Astrocyte (in vitro differentiated cells and primary cell): ENCODE results near the gene ZBTB2. TPM values are rescaled to one million over a fixed set of nuclear protein-coding genes. Genes with fewer than 3 reads are reported as not detected.

Experiments used
- DNase-seq: peaks from one replicate; pipeline ENCODE4 v3.0.0-alpha.2; 2010; ENCODE audit warnings: low read depth
- FAIRE-seq: peaks from 2 replicates; lab custom pipeline; 2011; peaks lifted over from hg19 to GRCh38; lab: Jason Lieb, UNC
- H2AFZ ChIP-seq: 2 replicates; pipeline ENCODE4 v1.6.0; 2012; ENCODE audit warnings: low read depth, low read length, inconsistent platforms
- H3K27ac ChIP-seq: 2 replicates; pipeline ENCODE4 v1.5.1; 2011; ENCODE audit warnings: low read depth, low read length, inconsistent platforms
- H3K27me3 ChIP-seq: 2 replicates; pipeline ENCODE4 v1.6.0; 2011; ENCODE audit warnings: low read length, inconsistent platforms; ENCODE audit not compliant: insufficient read depth
- H3K36me3 ChIP-seq: 2 replicates; pipeline ENCODE4 v1.5.1; 2011; ENCODE audit warnings: low read length, inconsistent platforms; ENCODE audit not compliant: insufficient read depth
- H3K4me1 ChIP-seq: 2 replicates; pipeline ENCODE4 v1.5.1; 2011; ENCODE audit warnings: low read length, inconsistent platforms; ENCODE audit not compliant: insufficient read depth
- H3K4me2 ChIP-seq: 2 replicates; pipeline ENCODE4 v1.6.0; 2012; ENCODE audit warnings: low read length, inconsistent platforms
- H3K4me3 ChIP-seq: 2 replicates; pipeline ENCODE4 v1.5.1; 2011; ENCODE audit warnings: low read depth, mild to moderate bottlenecking, low read length, inconsistent platforms; ENCODE audit not compliant: insufficient read depth
- H3K79me2 ChIP-seq: 2 replicates; pipeline ENCODE4 v1.6.0; 2012; ENCODE audit warnings: mild to moderate bottlenecking, low read length, inconsistent platforms; ENCODE audit not compliant: insufficient read depth
- H3K9ac ChIP-seq: 2 replicates; pipeline ENCODE4 v1.6.0; 2012; ENCODE audit warnings: mild to moderate bottlenecking, low read length, inconsistent platforms
- H3K9me3 ChIP-seq: 2 replicates; pipeline ENCODE4 v1.5.1; 2012; ENCODE audit warnings: low read depth, mild to moderate bottlenecking, low read length, inconsistent platforms; ENCODE audit not compliant: insufficient read depth
- H4K20me1 ChIP-seq: 2 replicates; pipeline ENCODE4 v1.6.0; 2012; ENCODE audit warnings: low read length, inconsistent platforms; ENCODE audit not compliant: insufficient read depth
- H3K27ac Mint-ChIP-seq: one replicate; pipeline ENCODE4 v1.8.0; 2021; ENCODE audit warnings: mild to moderate bottlenecking, mixed read lengths; ENCODE audit not compliant: unreplicated experiment
- H3K27me3 Mint-ChIP-seq: one replicate; pipeline ENCODE4 v1.8.0; 2021; ENCODE audit warnings: low read depth, mixed read lengths; ENCODE audit not compliant: unreplicated experiment
- H3K36me3 Mint-ChIP-seq: one replicate; pipeline ENCODE4 v1.8.0; 2021; ENCODE audit warnings: low read depth, mixed read lengths; ENCODE audit not compliant: unreplicated experiment
- H3K4me1 Mint-ChIP-seq: one replicate; pipeline ENCODE4 v1.8.0; 2021; ENCODE audit warnings: low read depth, mixed read lengths; ENCODE audit not compliant: unreplicated experiment
- H3K4me3 Mint-ChIP-seq: one replicate; pipeline ENCODE4 v1.8.0; 2021; ENCODE audit warnings: mild to moderate bottlenecking, moderate library complexity, mixed read lengths; ENCODE audit not compliant: unreplicated experiment
- H3K9me3 Mint-ChIP-seq: one replicate; pipeline ENCODE4 v1.8.0; 2021; ENCODE audit warnings: mild to moderate bottlenecking, mixed read lengths; ENCODE audit not compliant: unreplicated experiment
- CTCF ChIP-seq: IDR thresholded peaks from 2 replicates; pipeline ENCODE4 v1.5.1; 2011; ENCODE audit warnings: low read depth, mild to moderate bottlenecking, inconsistent platforms, low read length, moderate library complexity; ENCODE audit not compliant: insufficient read depth
- EZH2 ChIP-seq: IDR thresholded peaks from 2 replicates; pipeline ENCODE4 v1.6.1; 2012; ENCODE audit warnings: mild to moderate bottlenecking, low read length, inconsistent platforms; ENCODE audit not compliant: insufficient read depth
- total RNA-seq: library from RNA; stranded (reverse); gene quantifications from 2 replicates; pipeline ENCODE4 v1.2.1, GENCODE V29; 2021

The ZBTB2 gene
- total RNA-seq, 1 donor from 2014 or later = 20.8 TPM

GRCh38 chr6:151409679-151410078 lies 18.3 kb upstream of the ZBTB2 start:
- Mint-ChIP-seq H3K9me3 (peaks cover 3% of the 10 kb centered on the region), H3K4me3 (no peak overlapping the region), H3K4me1 (no peaks in the 10 kb centered on the region), H3K36me3 (peaks cover 38% of the 10 kb centered on the region), H3K27me3 (no peaks in the 10 kb centered on the region), H3K27ac (no peak overlapping the region)
- H3K27ac ChIP-seq = no peak overlapping the region
- TF ChIP-seq CTCF (no peak), EZH2 (no peak)
- no peak overlapping the region for H3K9ac ChIP-seq
- no peak for FAIRE-seq
- H3K9me3 ChIP-seq = no peaks in the 10 kb centered on the region
- peaks cover 4% of the 10 kb centered on the region for H3K79me2 ChIP-seq
- no peak overlapping the region for H2AFZ ChIP-seq
- H3K4me3 ChIP-seq = no peak overlapping the region
- no peak overlapping the region for H3K4me2 ChIP-seq
- DNase-seq = no peak
- peaks cover 22% of the 10 kb centered on the region for H4K20me1 ChIP-seq
- no peaks in the 10 kb centered on the region for H3K27me3 ChIP-seq
- no peaks in the 10 kb centered on the region for H3K4me1 ChIP-seq
- peaks cover 25% of the 10 kb centered on the region for H3K36me3 ChIP-seq

- Histone ChIP-seq H3K4me2 (no peak overlapping the region), H2AFZ (no peak overlapping the region), H3K79me2 (peaks cover 8% of the 10 kb centered on the region), H3K4me1 (no peaks in the 10 kb centered on the region), H3K36me3 (peaks cover 25% of the 10 kb centered on the region), H3K4me3 (no peak overlapping the region), H3K27me3 (no peaks in the 10 kb centered on the region), H3K9ac (no peak overlapping the region), H3K9me3 (no peaks in the 10 kb centered on the region), H3K27ac (no peak overlapping the region), H4K20me1 (peaks cover 22% of the 10 kb centered on the region)
- Mint-ChIP-seq H3K4me3 (no peak overlapping the region), H3K4me1 (peaks cover 3% of the 10 kb centered on the region), H3K9me3 (peaks cover 3% of the 10 kb centered on the region), H3K36me3 (peaks cover 38% of the 10 kb centered on the region), H3K27me3 (no peaks in the 10 kb centered on the region), H3K27ac (no peak overlapping the region)
- FAIRE-seq (no peak), DNase-seq (no peak)
- no peak for TF ChIP-seq CTCF
- no peak for TF ChIP-seq EZH2
These were observed 17.9 kb upstream of the ZBTB2 start for GRCh38 chr6:151409260-151409659.

GRCh38 chr6:151408858-151409257 lies 17.5 kb upstream of the ZBTB2 start:
- FAIRE-seq (no peak), DNase-seq (no peak)
- H3K79me2 ChIP-seq = peaks cover 13% of the 10 kb centered on the region
- H3K36me3 Mint-ChIP-seq = peaks cover 36% of the 10 kb centered on the region
- H3K27ac ChIP-seq = no peak overlapping the region
- TF ChIP-seq EZH2 (no peak), CTCF (no peak)
- peaks cover 3% of the 10 kb centered on the region for H3K9me3 Mint-ChIP-seq
- H3K9ac ChIP-seq = no peak overlapping the region
- peaks cover 23% of the 10 kb centered on the region for H3K36me3 ChIP-seq
- H3K27ac Mint-ChIP-seq = no peak overlapping the region
- H3K4me3 Mint-ChIP-seq = no peak overlapping the region
- no peaks in the 10 kb centered on the region for H3K27me3 ChIP-seq
- H3K4me3 ChIP-seq = no peak overlapping the region
- peaks cover 3% of the 10 kb centered on the region for H3K4me1 Mint-ChIP-seq
- no peak overlapping the region for H3K4me2 ChIP-seq
- no peak overlapping the region for H2AFZ ChIP-seq
- no peaks in the 10 kb centered on the region for H3K27me3 Mint-ChIP-seq
- H3K4me1 ChIP-seq = no peaks in the 10 kb centered on the region
- no peaks in the 10 kb centered on the region for H3K9me3 ChIP-seq
- H4K20me1 ChIP-seq = peaks cover 23% of the 10 kb centered on the region
